ENCODE data around the gene PRX. TPM values are rescaled to one million over a fixed set of nuclear protein-coding genes. Genes with fewer than 3 reads are reported as not detected.
A peak's percentile ranks its signal among the peaks of the same experiment; 100 is the strongest.

PRX gene
- total RNA-seq, 3 donors from 2014 or later = 1.1 to 6.8 (median 1.7) TPM

- Histone ChIP-seq H3K4me1 (ENCODE audit: low read depth) (no peaks in the 10 kb centered on the region), H3K9me3 (no peaks in the 10 kb centered on the region), H3K4me3 (no peak overlapping the region), H3K36me3 (ENCODE audit: low read depth) (no peaks in the 10 kb centered on the region)
- TF ChIP-seq CTCF (IDR thresholded peaks at IDR 0.05) = no peak
- ATAC-seq (no peak), DNase-seq (no peak)
- intact Hi-C loops (cut with DNase I, micrococcal nuclease) = no loop called here
These were observed 43.4 kb downstream of the PRX start for GRCh38 chr19:40369797-40370196.

- Histone ChIP-seq H3K36me3 (ENCODE audit: low read depth) (no peaks in the 10 kb centered on the region), H3K9me3 (no peaks in the 10 kb centered on the region), H3K4me1 (ENCODE audit: low read depth) (no peaks in the 10 kb centered on the region), H3K4me3 (no peak overlapping the region)
- no peak for TF ChIP-seq CTCF (IDR thresholded peaks at IDR 0.05)
- no peak for ATAC-seq
- intact Hi-C loops (cut with DNase I, micrococcal nuclease) = no loop called here
- no peak for DNase-seq
These were observed 45.4 kb downstream of the PRX start for GRCh38 chr19:40367577-40368434.

GRCh38 chr19:40366697-40367561 lies 46.2 kb downstream of the PRX start:
- no peak overlapping the region for H3K4me3 ChIP-seq
- intact Hi-C loops (cut with DNase I, micrococcal nuclease) = no loop called here
- no peak for ATAC-seq
- no peaks in the 10 kb centered on the region for H3K4me1 ChIP-seq (ENCODE audit: low read depth)
- no peaks in the 10 kb centered on the region for H3K9me3 ChIP-seq
- H3K36me3 ChIP-seq (ENCODE audit: low read depth) = no peaks in the 10 kb centered on the region
- TF ChIP-seq CTCF (IDR thresholded peaks at IDR 0.05) = no peak
- DNase-seq = no peak

- intact Hi-C loops (cut with DNase I, micrococcal nuclease) = no loop called here
- ATAC-seq = peak; percentile 62
- TF ChIP-seq CTCF (IDR thresholded peaks at IDR 0.05) = no peak
These were observed 47.4 kb downstream of the PRX start for GRCh38 chr19:40365613-40366401.

GRCh38 chr19:40365010-40365409 lies 48.2 kb downstream of the PRX start:
- H3K9me3 ChIP-seq = no peaks in the 10 kb centered on the region
- intact Hi-C loops (cut with DNase I, micrococcal nuclease) = no loop called here
- H3K4me1 ChIP-seq (ENCODE audit: low read depth) = no peaks in the 10 kb centered on the region
- H3K4me3 ChIP-seq = no peak overlapping the region
- no peak for TF ChIP-seq CTCF (IDR thresholded peaks at IDR 0.05)
- ATAC-seq = no peak
- H3K36me3 ChIP-seq (ENCODE audit: low read depth) = no peaks in the 10 kb centered on the region
- no peak for DNase-seq

More at GRCh38 chr19:40365613-40366401, 47.4 kb downstream of the PRX start:
- H3K9me3 ChIP-seq = no peaks in the 10 kb centered on the region
- no peaks in the 10 kb centered on the region for H3K36me3 ChIP-seq (ENCODE audit: low read depth)
- H3K4me3 ChIP-seq = no peak overlapping the region
- DNase-seq = peak in 2 of 3 donors; percentile 50 to 64
- no peaks in the 10 kb centered on the region for H3K4me1 ChIP-seq (ENCODE audit: low read depth)

Measured in mucosa of descending colon (tissue), 3 donors.